ENCODE measurements around the gene INSR. TPM values are rescaled to one million over a fixed set of nuclear protein-coding genes. Genes with fewer than 3 reads are reported as not detected.
A peak's percentile ranks its signal among the peaks of the same experiment; 100 is the strongest.

Gene INSR
- total and polyA plus RNA-seq, 2 of the 8 experiments (the other 6 are each of a cell fraction or from before 2014, with no cell fraction given) = 13.1 to 48.7 TPM

DNA sequence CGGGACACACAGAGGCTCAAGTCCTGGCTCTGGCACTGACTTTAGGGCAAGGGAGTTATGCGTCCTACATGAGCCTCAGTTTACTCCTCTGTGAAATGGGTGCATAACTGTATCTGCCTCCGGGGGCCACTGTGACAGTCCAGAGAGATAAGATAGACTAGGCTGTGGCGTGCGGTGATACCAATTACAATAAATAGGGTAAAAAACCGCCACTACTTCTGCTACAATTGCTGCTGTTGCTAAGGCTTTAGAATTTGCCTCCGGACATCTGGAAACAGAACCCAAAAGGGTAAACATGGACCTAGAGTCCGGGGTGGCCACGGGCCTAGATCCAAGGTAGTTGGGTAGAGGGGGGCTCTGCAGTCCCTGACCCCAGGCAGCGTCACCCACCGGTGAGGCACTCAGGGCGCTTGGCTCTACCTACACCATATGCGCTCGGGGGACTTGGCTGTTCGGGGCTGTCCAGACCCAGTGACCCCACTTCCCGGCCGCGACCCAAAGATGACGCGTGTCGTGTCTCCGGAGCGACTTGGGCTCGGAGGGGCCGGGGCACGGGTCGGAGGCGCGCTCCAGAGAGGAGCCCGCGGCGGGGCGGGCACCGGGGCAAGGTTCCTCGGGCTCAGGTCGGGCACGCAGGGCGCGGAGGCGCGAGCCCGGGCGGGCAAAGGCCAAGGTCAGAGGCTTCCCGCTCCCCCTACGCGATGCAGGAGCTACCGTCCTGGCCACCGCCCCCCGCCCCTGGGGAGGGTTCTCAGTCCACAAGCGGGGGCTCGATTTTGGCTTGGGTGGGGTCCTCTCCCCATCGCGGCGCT, 1.1 kb downstream of the INSR start (continued):
- peak; percentile 96 for TF ChIP-seq KDM1A (IDR thresholded peaks at IDR 0.05; ENCODE audit: borderline replicate concordance, low read length)
- TF ChIP-seq TAF1 (IDR thresholded peaks at IDR 0.05; ENCODE audit: low read depth, low read length) = no peak
- TF ChIP-seq RBBP5 (IDR thresholded peaks at IDR 0.05; ENCODE audit: borderline replicate concordance, low read depth, low read length) = no peak
- TF ChIP-seq GABPA (IDR thresholded peaks at IDR 0.05; ENCODE audit: borderline replicate concordance, insufficient read depth, low read length) = no peak
- TF ChIP-seq SAP30 (IDR thresholded peaks at IDR 0.05; ENCODE audit: insufficient read depth, insufficient replicate concordance, low read length) = no peak
- no peak for TF ChIP-seq EGR1 (IDR thresholded peaks at IDR 0.05; ENCODE audit: borderline replicate concordance, low read depth, low read length)
- no peak for TF ChIP-seq SIX5 (IDR thresholded peaks at IDR 0.05; ENCODE audit: low read depth, low read length)
- no peak for TF ChIP-seq RFX5 (IDR thresholded peaks at IDR 0.05; ENCODE audit: borderline replicate concordance, low read depth, low read length)
- no peak for TF ChIP-seq RAD21 (IDR thresholded peaks at IDR 0.05 in 1 of 2, conservative IDR thresholded peaks at IDR 0.05 in 1 of 2; ENCODE audit: low read depth in 2 of 2, low read length in 2 of 2)
- TF ChIP-seq TAF7 (optimal IDR thresholded peaks at IDR 0.05; ENCODE audit: borderline replicate concordance, low read depth, low read length) = no peak
- no peak for TF ChIP-seq NRF1 (IDR thresholded peaks at IDR 0.05; ENCODE audit: low read depth, low read length)
- TF ChIP-seq HDAC2 (IDR thresholded peaks at IDR 0.05; ENCODE audit: borderline replicate concordance in 1 of 2, low read depth in 2 of 2, low read length in 2 of 2) = peak in 1 of 2 experiments; percentile 74; a peak in 1 of 4 replicates

All from H1 (cell line).